Naive thymus-derived CD4-positive, alpha-beta T cell (primary cell): Measurements from ENCODE around the gene NHLRC3. TPM values are rescaled to one million over a fixed set of nuclear protein-coding genes. Genes with fewer than 3 reads are reported as not detected.
A peak's percentile ranks its signal among the peaks of the same experiment; 100 is the strongest.

Experiments
- ATAC-seq: fragments of 150-1000 bp; cut with Tn5 transposase; 2 replicates; pipeline ENCODE4 v1.10.0; 2021; ENCODE audit warnings: mild to moderate bottlenecking, moderate library complexity
- CTCF ChIA-PET: fragments of 350-600 bp; sonication (Branson Sonifier 250); formaldehyde crosslinking; loops from one replicate; lab custom pipeline; 2021; ENCODE audit warnings: antibody characterized with exemption; lab: Charles Lee
- POLR2A ChIA-PET: fragments of 350-600 bp; sonication (Branson Sonifier 250); formaldehyde crosslinking; loops from one replicate; lab custom pipeline; 2021; ENCODE audit warnings: antibody characterized with exemption, inconsistent platforms; lab: Charles Lee
- DNase-seq, 9 donors: peaks; one replicate each; pipeline versions ENCODE4 v3.0.0 to v3.0.0-alpha.2; 2020 to 2022; ENCODE audit warnings: mixed read lengths in 1 of 9
- H3K27ac ChIP-seq: one replicate; pipeline ENCODE4 v1.7.0; 2013; ENCODE audit warnings: mild to moderate bottlenecking, low read depth, low read length, moderate library complexity
- H3K27me3 ChIP-seq, 2 donors: one replicate each; pipeline ENCODE4 v1.7.0; 2013; ENCODE audit warnings: low read length in 2 of 2, mild to moderate bottlenecking in 2 of 2, moderate library complexity in 2 of 2; ENCODE audit not compliant: control insufficient read depth in 2 of 2, insufficient read depth in 2 of 2
- H3K36me3 ChIP-seq, 3 experiments: 1 replicate in 2 of 3; 2 replicates in 1 of 3; pipeline ENCODE4 v1.7.0; 2013; ENCODE audit warnings: low read length in 3 of 3, mild to moderate bottlenecking in 3 of 3, moderate library complexity in 1 of 3; ENCODE audit not compliant: insufficient read depth in 3 of 3, control insufficient read depth in 2 of 3
- H3K4me1 ChIP-seq, 2 donors: one replicate each; pipeline ENCODE4 v1.7.0; 2013; ENCODE audit warnings: low read length in 2 of 2, mild to moderate bottlenecking in 2 of 2, moderate library complexity in 1 of 2; ENCODE audit not compliant: control insufficient read depth in 2 of 2, insufficient read depth in 2 of 2
- H3K4me3 ChIP-seq: 2 replicates; pipeline ENCODE4 v1.7.0; 2013; ENCODE audit warnings: mild to moderate bottlenecking, low read length
- H3K9me3 ChIP-seq, 3 experiments: 1 replicate in 2 of 3; 2 replicates in 1 of 3; pipeline ENCODE4 v1.7.0; 2013; ENCODE audit warnings: low read length in 3 of 3; ENCODE audit not compliant: control insufficient read depth in 2 of 3
- H3K27ac Mint-ChIP-seq, 9 donors: one replicate each; pipeline ENCODE4 v1.8.0; 2020 to 2022; ENCODE audit warnings: mixed read lengths in 9 of 9, mild to moderate bottlenecking in 8 of 9, moderate library complexity in 5 of 9, inconsistent platforms in 2 of 9
- H3K27me3 Mint-ChIP-seq, 5 donors: one replicate each; pipeline ENCODE4 v1.8.0; 2021 to 2022; ENCODE audit warnings: mixed read lengths in 5 of 5, mild to moderate bottlenecking in 1 of 5
- H3K36me3 Mint-ChIP-seq, 5 donors: one replicate each; pipeline ENCODE4 v1.8.0; 2020 to 2022; ENCODE audit warnings: mixed read lengths in 5 of 5, mild to moderate bottlenecking in 3 of 5, inconsistent platforms in 1 of 5
- H3K4me1 Mint-ChIP-seq, 7 donors: one replicate each; pipeline ENCODE4 v1.8.0; 2020 to 2022; ENCODE audit warnings: mixed read lengths in 7 of 7, mild to moderate bottlenecking in 3 of 7, inconsistent platforms in 1 of 7
- H3K4me3 Mint-ChIP-seq, 10 donors: one replicate each; pipeline ENCODE4 v1.8.0; 2020 to 2022; ENCODE audit warnings: mild to moderate bottlenecking in 10 of 10, mixed read lengths in 10 of 10, moderate library complexity in 6 of 10, inconsistent platforms in 2 of 10
- H3K9me3 Mint-ChIP-seq, 11 donors: one replicate each; pipeline ENCODE4 v1.8.0; 2020 to 2022; ENCODE audit warnings: mixed read lengths in 11 of 11, mild to moderate bottlenecking in 4 of 11, inconsistent platforms in 1 of 11, moderate library complexity in 1 of 11
- intact Hi-C, 2 donors: fragments of 100-400 bp; cut with micrococcal nuclease; formaldehyde crosslinking; loops; one replicate each; pipeline ENCODE4 v1.15.1; 2023
- polyA plus RNA-seq, 2 donors: library from polyadenylated mRNA; unstranded; fragments of 300-500 nt; fragmentation: Illumina TruSeq; gene quantifications; one replicate each; pipeline ENCODE4 v1.2.3, GENCODE V29; 2021
- total RNA-seq, 6 experiments: library from RNA in 5 of 6; stranded (reverse) in 5 of 6; gene quantifications; 1 replicate in 5 of 6; 2 replicates in 1 of 6; pipeline ENCODE4 v1.2.3 and lab custom pipeline; 2021 to 2026

Gene NHLRC3
- total and polyA plus RNA-seq, 7 experiments from 2014 or later = 3.4 to 30.6 (median 15.6) TPM

- Mint-ChIP-seq H3K27me3 (no peaks in the 10 kb centered on the region), H3K4me3 (no peak overlapping the region), H3K36me3 (peaks cover 25 to 71% (median 43%) of the 10 kb centered on the region in 5 donors), H3K4me1 (peaks cover 0 to 12% (median 0%) of the 10 kb centered on the region in 7 donors), H3K27ac (no peak overlapping the region), H3K9me3 (no peaks in the 10 kb centered on the region)
- POLR2A ChIA-PET = no interaction called here
- Histone ChIP-seq H3K27me3 (no peaks in the 10 kb centered on the region), H3K36me3 (peaks cover 9 to 64% (median 33%) of the 10 kb centered on the region in 3 experiments), H3K4me3 (no peak overlapping the region), H3K4me1 (no peaks in the 10 kb centered on the region), H3K9me3 (no peaks in the 10 kb centered on the region), H3K27ac (no peak overlapping the region)
- CTCF ChIA-PET = interaction anchor here (0.6 kb wide), 1 partner anchor 22 kb away, joined by 3 read pairs; no protein-coding TSS in a partner anchor
- ATAC-seq = no peak
- intact Hi-C loops = no loop called here
- no peak for DNase-seq
These were observed 24.8 kb upstream of the NHLRC3 start for GRCh38 chr13:39013462-39013861.

DNA sequence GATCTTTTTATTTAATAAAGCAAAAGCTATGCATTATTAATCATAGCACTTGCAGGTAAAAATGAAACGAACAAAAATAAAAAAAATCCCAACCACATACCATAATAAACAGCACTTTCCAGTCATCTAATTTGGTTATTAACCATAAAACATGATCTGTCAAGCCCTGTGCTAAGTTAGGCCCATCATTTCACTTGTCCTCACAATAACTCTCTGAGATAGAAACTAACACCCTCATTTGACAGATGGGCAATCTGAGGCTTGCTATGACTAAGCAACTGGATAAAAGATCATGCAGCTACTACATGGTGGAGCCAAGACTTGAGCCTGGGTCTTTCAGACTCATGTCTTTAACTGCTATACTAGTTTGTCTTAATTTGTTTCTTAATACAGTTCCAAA is 22.2 kb upstream of the NHLRC3 start:
- Mint-ChIP-seq H3K27ac (no peak overlapping the region), H3K4me3 (no peak overlapping the region), H3K4me1 (peaks cover 0 to 16% (median 4%) of the 10 kb centered on the region in 7 donors), H3K27me3 (no peaks in the 10 kb centered on the region), H3K36me3 (peaks cover 22 to 66% (median 33%) of the 10 kb centered on the region in 5 donors), H3K9me3 (no peaks in the 10 kb centered on the region)
- no peak for DNase-seq
- no peak overlapping the region for H3K27ac ChIP-seq
- H3K9me3 ChIP-seq = no peaks in the 10 kb centered on the region
- H3K27me3 ChIP-seq = no peaks in the 10 kb centered on the region
- ChIA-PET POLR2A (no interaction called here), CTCF (interaction anchor here (0.6 to 1.5 kb wide), 3 partner anchors 10 to 1941 kb away, joined by 3 to 6 read pairs (median 5); no protein-coding TSS in a partner anchor)
- intact Hi-C loops = loop anchor here in 1 of 2 donors (2.0 kb wide), 1 partner anchor 23 kb away; the partner anchor contains the start of genes NHLRC3 and PROSER1
- H3K36me3 ChIP-seq = peaks cover 12 to 64% (median 32%) of the 10 kb centered on the region in 3 experiments
- H3K4me3 ChIP-seq = no peak overlapping the region
- H3K4me1 ChIP-seq = no peaks in the 10 kb centered on the region
- ATAC-seq = no peak

DNA sequence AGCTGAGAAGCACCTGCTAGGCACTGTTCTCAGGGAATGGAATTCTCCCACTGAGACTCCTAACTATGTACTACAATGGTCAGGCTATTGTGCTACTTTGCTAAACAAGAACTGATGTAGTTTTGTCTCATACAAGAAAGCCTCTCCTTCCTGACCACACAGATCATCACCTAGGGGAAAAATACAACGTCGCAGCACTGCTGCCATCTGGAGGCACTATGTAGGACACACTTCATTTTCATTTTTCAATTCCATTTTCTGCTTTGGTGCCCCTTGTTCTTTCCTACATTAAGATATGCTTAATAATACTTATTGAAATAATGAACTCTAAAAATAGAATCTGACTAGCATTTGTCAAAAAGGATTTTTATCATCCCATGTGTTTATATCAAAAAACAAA is 21.5 kb upstream of the NHLRC3 start:
- Histone ChIP-seq H3K27ac (no peak overlapping the region), H3K4me1 (no peaks in the 10 kb centered on the region), H3K4me3 (no peak overlapping the region), H3K27me3 (no peaks in the 10 kb centered on the region), H3K36me3 (peaks cover 13 to 58% (median 25%) of the 10 kb centered on the region in 3 experiments), H3K9me3 (no peaks in the 10 kb centered on the region)
- peak overlapping the region in 2 of 9 donors; percentile 31 to 47 for H3K27ac Mint-ChIP-seq
- POLR2A ChIA-PET = no interaction called here
- no peaks in the 10 kb centered on the region for H3K27me3 Mint-ChIP-seq
- peaks cover 24 to 67% (median 33%) of the 10 kb centered on the region in 5 donors for H3K36me3 Mint-ChIP-seq
- H3K4me3 Mint-ChIP-seq = no peak overlapping the region
- peaks cover 0 to 16% (median 4%) of the 10 kb centered on the region in 7 donors for H3K4me1 Mint-ChIP-seq
- intact Hi-C loops = loop anchor here in 1 of 2 donors (2.0 kb wide), 1 partner anchor 22 kb away; the partner anchor contains the start of genes NHLRC3 and PROSER1
- DNase-seq = peak in 1 of 9 donors; percentile 4
- CTCF ChIA-PET = interaction anchor here (1.1 to 1.5 kb wide), 2 partner anchors 11 to 1942 kb away, joined by 3 to 4 read pairs; no protein-coding TSS in a partner anchor
- H3K9me3 Mint-ChIP-seq = no peaks in the 10 kb centered on the region
- peak; percentile 63 for ATAC-seq

- DNase-seq (no peak), ATAC-seq (no peak)
- no peak overlapping the region for H3K4me3 ChIP-seq
- no peaks in the 10 kb centered on the region for H3K27me3 Mint-ChIP-seq
- POLR2A ChIA-PET = interaction anchor here (1.3 kb wide), 1 partner anchor 16 kb away, joined by 4 read pairs; no protein-coding TSS in a partner anchor
- H3K27ac ChIP-seq = no peak overlapping the region
- peaks cover 0 to 16% (median 4%) of the 10 kb centered on the region in 7 donors for H3K4me1 Mint-ChIP-seq
- no peaks in the 10 kb centered on the region for H3K9me3 ChIP-seq
- peak overlapping the region in 1 of 9 donors; percentile 34 for H3K27ac Mint-ChIP-seq
- no peaks in the 10 kb centered on the region for H3K4me1 ChIP-seq
- CTCF ChIA-PET = no interaction called here
- H3K27me3 ChIP-seq = no peaks in the 10 kb centered on the region
- H3K36me3 ChIP-seq = peaks cover 15 to 53% (median 26%) of the 10 kb centered on the region in 3 experiments
- intact Hi-C loops = no loop called here
- no peak overlapping the region for H3K4me3 Mint-ChIP-seq
- no peaks in the 10 kb centered on the region for H3K9me3 Mint-ChIP-seq
- peaks cover 8 to 59% (median 20%) of the 10 kb centered on the region in 5 donors for H3K36me3 Mint-ChIP-seq
These were observed 17.3 kb upstream of the NHLRC3 start for GRCh38 chr13:39020853-39021462.

- Mint-ChIP-seq H3K4me3 (no peak overlapping the region), H3K4me1 (peaks cover 0 to 10% (median 3%) of the 10 kb centered on the region in 7 donors), H3K27ac (no peak overlapping the region), H3K27me3 (no peaks in the 10 kb centered on the region), H3K36me3 (peaks cover 13 to 58% (median 30%) of the 10 kb centered on the region in 5 donors), H3K9me3 (no peaks in the 10 kb centered on the region)
- Histone ChIP-seq H3K36me3 (peaks cover 11 to 40% (median 30%) of the 10 kb centered on the region in 3 experiments), H3K27ac (no peak overlapping the region), H3K27me3 (no peaks in the 10 kb centered on the region), H3K4me3 (no peak overlapping the region), H3K4me1 (no peaks in the 10 kb centered on the region), H3K9me3 (no peaks in the 10 kb centered on the region)
- no peak for ATAC-seq
- DNase-seq = no peak
- CTCF ChIA-PET = no interaction called here
- intact Hi-C loops = no loop called here
- POLR2A ChIA-PET = no interaction called here
These were observed 14.9 kb upstream of the NHLRC3 start for GRCh38 chr13:39023316-39023715.

DNA sequence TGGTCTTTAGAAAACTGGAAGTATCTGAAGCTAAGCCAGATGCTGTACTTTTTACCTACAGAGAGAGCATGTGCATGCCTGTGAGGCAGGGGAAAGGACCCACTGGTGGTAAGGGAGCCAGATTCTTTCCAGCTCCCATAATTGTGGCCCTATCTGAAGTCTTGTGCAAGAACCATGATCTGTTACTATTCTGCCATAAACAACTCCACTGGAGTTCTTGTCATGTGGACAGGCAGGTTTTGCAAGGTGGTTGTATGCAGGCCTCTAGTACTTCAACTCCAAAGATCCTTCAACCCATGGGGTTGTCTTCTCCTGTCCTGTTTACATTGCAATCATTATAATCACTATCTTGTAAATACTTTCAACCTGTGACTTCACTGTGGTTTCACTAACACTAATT is 14.5 kb upstream of the NHLRC3 start:
- Histone ChIP-seq H3K4me1 (no peaks in the 10 kb centered on the region), H3K4me3 (no peak overlapping the region), H3K9me3 (no peaks in the 10 kb centered on the region), H3K27ac (no peak overlapping the region), H3K36me3 (peaks cover 11 to 40% (median 30%) of the 10 kb centered on the region in 3 experiments), H3K27me3 (no peaks in the 10 kb centered on the region)
- peaks cover 13 to 53% (median 30%) of the 10 kb centered on the region in 5 donors for H3K36me3 Mint-ChIP-seq
- POLR2A ChIA-PET = no interaction called here
- H3K4me3 Mint-ChIP-seq = no peak overlapping the region
- H3K4me1 Mint-ChIP-seq = peaks cover 0 to 10% (median 3%) of the 10 kb centered on the region in 7 donors
- H3K27ac Mint-ChIP-seq = no peak overlapping the region
- CTCF ChIA-PET = no interaction called here
- no peaks in the 10 kb centered on the region for H3K27me3 Mint-ChIP-seq
- intact Hi-C loops = no loop called here
- H3K9me3 Mint-ChIP-seq = no peaks in the 10 kb centered on the region
- DNase-seq (no peak), ATAC-seq (no peak)
